GM19351 (cell line): ENCODE results near the gene PLAGL1.
"Not testable (repeated sequence)": the region's sequence is repeated elsewhere in the genome, so short reads cannot be mapped to it uniquely, and the experiment has no call there.

Source experiments
- ATAC-seq: cut with Tn5 transposase; IDR thresholded peaks from one replicate; pipeline ENCODE4 v1.9.1; 2021; ENCODE audit warnings: mild to moderate bottlenecking, moderate library complexity; ENCODE audit not compliant: unreplicated experiment

PLAGL1 gene

GRCh38 chr6:144012534-144012933 is 4.5 kb upstream of the PLAGL1 start:
- ATAC-seq = no peak

- ATAC-seq = not testable (repeated sequence)
These were observed 1.6 kb upstream of the PLAGL1 start for GRCh38 chr6:144009628-144010027.

GRCh38 chr6:144008846-144009245 is 787 bp upstream of the PLAGL1 start:
- ATAC-seq = no peak

GRCh38 chr6:144007478-144008119 is 460 bp downstream of the PLAGL1 start:
- ATAC-seq = peak; percentile 35

GRCh38 chr6:144006736-144007477 is 1.2 kb downstream of the PLAGL1 start:
- ATAC-seq = no peak

GRCh38 chr6:143999406-143999805 is 8.7 kb downstream of the PLAGL1 start:
- ATAC-seq = no peak

GRCh38 chr6:143998686-143999085 is 9.4 kb downstream of the PLAGL1 start:
- ATAC-seq = no peak

- ATAC-seq = no peak
These were observed 14.0 kb downstream of the PLAGL1 start for GRCh38 chr6:143993965-143994646.

GRCh38 chr6:143992285-143992684 is 15.8 kb downstream of the PLAGL1 start:
- no peak for ATAC-seq

- ATAC-seq = no peak
These were observed 21.5 kb downstream of the PLAGL1 start for GRCh38 chr6:143986463-143987065.

- ATAC-seq = no peak
These were observed 23.4 kb downstream of the PLAGL1 start for GRCh38 chr6:143984666-143985065.

GRCh38 chr6:143982968-143983367 is 25.1 kb downstream of the PLAGL1 start:
- no peak for ATAC-seq

- no peak for ATAC-seq
These were observed 27.1 kb downstream of the PLAGL1 start for GRCh38 chr6:143980921-143981320.

GRCh38 chr6:143976806-143977349 is 31.2 kb downstream of the PLAGL1 start:
- no peak for ATAC-seq

- ATAC-seq = no peak
These were observed 34.0 kb downstream of the PLAGL1 start for GRCh38 chr6:143974089-143974488.

GRCh38 chr6:143973097-143973966 is 34.7 kb downstream of the PLAGL1 start:
- no peak for ATAC-seq

GRCh38 chr6:143971482-143972205 is 36.4 kb downstream of the PLAGL1 start:
- no peak for ATAC-seq

- no peak for ATAC-seq
These were observed 37.4 kb downstream of the PLAGL1 start for GRCh38 chr6:143970456-143971218.

GRCh38 chr6:143969077-143969476 is 39.0 kb downstream of the PLAGL1 start:
- no peak for ATAC-seq
